ENCODE measurements around the gene IGLL1. TPM values are rescaled to one million over a fixed set of nuclear protein-coding genes. Genes with fewer than 3 reads are reported as not detected.
"Not testable (repeated sequence)": the region's sequence is repeated elsewhere in the genome, so short reads cannot be mapped to it uniquely, and the experiment has no call there.

The IGLL1 gene
- total RNA-seq, 1 experiment from 2014 or later, result not detected

GRCh38 chr22:23595904-23596303, 15.8 kb upstream of the IGLL1 start:
- intact Hi-C loops (cut with micrococcal nuclease; ENCODE audit: unreplicated experiment); H3K27me3 ChIP-seq (replicated peaks; ENCODE audit: control insufficient read depth, insufficient read depth, low read length); H3K4me3 ChIP-seq (ENCODE audit: low read depth, low read length); DNase-seq; H3K27me3 Mint-ChIP-seq (ENCODE audit: insufficient read depth, unreplicated experiment); H3K4me3 Mint-ChIP-seq (ENCODE audit: unreplicated experiment); H3K4me1 ChIP-seq; BruUV-seq (replicated peaks); POLR2A ChIA-PET; H3K9me3 ChIP-seq; H3K9me3 Mint-ChIP-seq (ENCODE audit: unreplicated experiment); H3K27ac Mint-ChIP-seq (ENCODE audit: unreplicated experiment); H3K36me3 ChIP-seq (ENCODE audit: control insufficient read depth, insufficient read depth, low read length); H3K4me1 Mint-ChIP-seq (ENCODE audit: low read depth, unreplicated experiment); H3K36me3 Mint-ChIP-seq (ENCODE audit: insufficient read depth, unreplicated experiment); CTCF ChIA-PET: not testable (repeated sequence)

GRCh38 chr22:23591846-23592245, 11.8 kb upstream of the IGLL1 start:
- TF ChIP-seq CTCF (IDR thresholded peaks at IDR 0.05; ENCODE audit: insufficient read depth in 1 of 2, low read depth in 1 of 2, low read length in 1 of 2, severe bottlenecking in 1 of 2, unreplicated experiment in 1 of 2), result no peak
- Mint-ChIP-seq H3K4me3 (ENCODE audit: unreplicated experiment) (no peak overlapping the region), H3K27me3 (ENCODE audit: insufficient read depth, unreplicated experiment) (no peaks in the 10 kb centered on the region), H3K27ac (ENCODE audit: unreplicated experiment) (no peak overlapping the region), H3K36me3 (ENCODE audit: insufficient read depth, unreplicated experiment) (no peaks in the 10 kb centered on the region), H3K4me1 (ENCODE audit: low read depth, unreplicated experiment) (peaks cover 6% of the 10 kb centered on the region), H3K9me3 (ENCODE audit: unreplicated experiment) (no peaks in the 10 kb centered on the region)
- Histone ChIP-seq H3K4me3 (ENCODE audit: low read depth, low read length) (no peak overlapping the region), H3K27me3 (replicated peaks; ENCODE audit: control insufficient read depth, insufficient read depth, low read length) (no peaks in the 10 kb centered on the region), H3K4me1 (no peaks in the 10 kb centered on the region), H3K36me3 (ENCODE audit: control insufficient read depth, insufficient read depth, low read length) (no peaks in the 10 kb centered on the region), H3K9me3 (no peaks in the 10 kb centered on the region)
- DNase-seq, result no peak
- intact Hi-C loops (cut with micrococcal nuclease; ENCODE audit: unreplicated experiment), result loop anchor here (1.0 to 5.0 kb wide), 2 partner anchors 51 to 190 kb away; no protein-coding TSS in a partner anchor
- ChIA-PET CTCF (interaction anchor here (0.6 to 1.1 kb wide), 4 partner anchors 13 to 206 kb away, joined by 3 to 6 read pairs (median 4); no protein-coding TSS in a partner anchor), POLR2A (no interaction called here)
- no TSS peak for BruUV-seq (replicated peaks)

- no TSS peak for BruUV-seq (replicated peaks)
- no peak overlapping the region for H3K4me3 ChIP-seq (ENCODE audit: low read depth, low read length)
- CTCF ChIA-PET, result interaction anchor here (0.5 to 1.1 kb wide), 8 partner anchors 13 to 206 kb away, joined by 3 to 6 read pairs (median 3); no protein-coding TSS in a partner anchor
- intact Hi-C loops (cut with micrococcal nuclease; ENCODE audit: unreplicated experiment), result loop anchor here (1.0 to 5.0 kb wide), 2 partner anchors 50 to 189 kb away; no protein-coding TSS in a partner anchor
- H3K4me1 ChIP-seq, result no peaks in the 10 kb centered on the region
- H3K27me3 ChIP-seq (replicated peaks; ENCODE audit: control insufficient read depth, insufficient read depth, low read length), result no peaks in the 10 kb centered on the region
- no peaks in the 10 kb centered on the region for H3K36me3 ChIP-seq (ENCODE audit: control insufficient read depth, insufficient read depth, low read length)
- peak; percentile 63 to 76 for DNase-seq
- no peaks in the 10 kb centered on the region for H3K9me3 ChIP-seq
- Mint-ChIP-seq H3K27ac (ENCODE audit: unreplicated experiment) (no peak overlapping the region), H3K9me3 (ENCODE audit: unreplicated experiment) (no peaks in the 10 kb centered on the region), H3K27me3 (ENCODE audit: insufficient read depth, unreplicated experiment) (no peaks in the 10 kb centered on the region), H3K4me3 (ENCODE audit: unreplicated experiment) (no peak overlapping the region), H3K4me1 (ENCODE audit: low read depth, unreplicated experiment) (peaks cover 6% of the 10 kb centered on the region), H3K36me3 (ENCODE audit: insufficient read depth, unreplicated experiment) (no peaks in the 10 kb centered on the region)
- peak; percentile 93 to 96 for TF ChIP-seq CTCF (IDR thresholded peaks at IDR 0.05; ENCODE audit: insufficient read depth in 1 of 2, low read depth in 1 of 2, low read length in 1 of 2, severe bottlenecking in 1 of 2, unreplicated experiment in 1 of 2)
- POLR2A ChIA-PET, result no interaction called here
Measured at GRCh38 chr22:23591201-23591791, 11.2 kb upstream of the IGLL1 start.

Data from Caco-2 (cell line).